Right lobe of liver (tissue), 4 donors: ENCODE measurements around the gene NAXE.

Source experiments
- POLR2A ChIP-seq: fragments of 450-650 bp; IDR thresholded peaks from one replicate; pipeline ENCODE4 v1.6.1; 2017; ENCODE audit warnings: antibody characterized with exemption, mild to moderate bottlenecking
- TF ChIP-seq, protein P1 (sequence below), 4 donors: fragments of 200-600 bp in 3 of 4; fragments of 450-650 bp in 1 of 4; IDR thresholded peaks; one replicate each; pipeline versions ENCODE4 v1.5.1 to v1.8.0; 2016 to 2022; ENCODE audit warnings: antibody characterized with exemption in 4 of 4, mild to moderate bottlenecking in 2 of 4
- donor health status: DM: no; HTN: no; CAD: no.
- donor health status: DM: no; HTN: no; CAD: no.
- donor health status: DM: no; HTN: yes; CAD: no.

DNA sequence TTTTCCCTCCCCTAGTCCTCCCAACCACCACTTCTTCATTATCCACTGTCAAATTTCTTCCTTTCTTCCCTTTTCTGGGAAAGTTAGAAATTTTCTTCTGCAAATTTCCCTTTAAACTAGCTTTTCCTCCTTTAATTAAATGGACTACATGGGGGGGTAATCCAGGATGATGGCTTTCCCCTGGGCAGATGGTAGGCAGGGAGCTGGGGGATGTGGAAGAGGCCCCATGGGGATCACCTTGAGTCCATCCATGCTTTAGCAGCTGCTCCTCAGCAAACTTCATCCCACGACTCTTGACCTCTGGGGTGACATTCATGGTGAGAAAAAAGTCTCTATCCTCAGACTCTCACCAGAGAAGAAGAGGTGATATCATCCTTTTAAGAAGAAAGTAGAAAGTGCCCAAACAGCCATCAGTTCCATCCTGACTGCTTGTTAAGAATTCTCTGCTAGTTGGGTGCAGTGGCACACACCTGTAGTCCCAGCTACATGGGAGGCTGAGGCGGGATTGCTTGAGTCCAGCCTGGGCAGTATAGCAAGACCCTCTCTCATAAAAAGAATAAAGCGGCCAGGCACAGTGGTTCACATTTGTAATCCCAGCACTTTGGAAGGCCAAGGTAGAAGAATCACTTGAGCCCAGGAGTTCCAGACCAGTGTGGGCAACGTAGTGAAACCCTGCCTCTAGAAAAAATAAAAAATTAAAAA is 7.3 kb downstream of the NAXE start:
- TF ChIP-seq, protein P1, sequence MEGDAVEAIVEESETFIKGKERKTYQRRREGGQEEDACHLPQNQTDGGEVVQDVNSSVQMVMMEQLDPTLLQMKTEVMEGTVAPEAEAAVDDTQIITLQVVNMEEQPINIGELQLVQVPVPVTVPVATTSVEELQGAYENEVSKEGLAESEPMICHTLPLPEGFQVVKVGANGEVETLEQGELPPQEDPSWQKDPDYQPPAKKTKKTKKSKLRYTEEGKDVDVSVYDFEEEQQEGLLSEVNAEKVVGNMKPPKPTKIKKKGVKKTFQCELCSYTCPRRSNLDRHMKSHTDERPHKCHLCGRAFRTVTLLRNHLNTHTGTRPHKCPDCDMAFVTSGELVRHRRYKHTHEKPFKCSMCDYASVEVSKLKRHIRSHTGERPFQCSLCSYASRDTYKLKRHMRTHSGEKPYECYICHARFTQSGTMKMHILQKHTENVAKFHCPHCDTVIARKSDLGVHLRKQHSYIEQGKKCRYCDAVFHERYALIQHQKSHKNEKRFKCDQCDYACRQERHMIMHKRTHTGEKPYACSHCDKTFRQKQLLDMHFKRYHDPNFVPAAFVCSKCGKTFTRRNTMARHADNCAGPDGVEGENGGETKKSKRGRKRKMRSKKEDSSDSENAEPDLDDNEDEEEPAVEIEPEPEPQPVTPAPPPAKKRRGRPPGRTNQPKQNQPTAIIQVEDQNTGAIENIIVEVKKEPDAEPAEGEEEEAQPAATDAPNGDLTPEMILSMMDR (IDR thresholded peaks at IDR 0.05): no peak
- TF ChIP-seq POLR2A: no peak
